ENCODE results near the gene MAD1L1. TPM values are rescaled to one million over a fixed set of nuclear protein-coding genes. Genes with fewer than 3 reads are reported as not detected.

Gene MAD1L1
- total RNA-seq, 1 donor from 2014 or later: 56.2 TPM

GRCh38 chr7:2108501-2109250 lies 124.1 kb downstream of the MAD1L1 start:
- Mint-ChIP-seq H3K9me3 (no peaks in the 10 kb centered on the region), H3K4me3 (no peak overlapping the region), H3K4me1 (ENCODE audit: low read depth) (peaks cover 36% of the 10 kb centered on the region), H3K36me3 (ENCODE audit: low read depth) (peaks cover 4% of the 10 kb centered on the region), H3K27ac (no peak overlapping the region), H3K27me3 (ENCODE audit: insufficient read depth) (peaks cover 1% of the 10 kb centered on the region)
- no peak for DNase-seq (ENCODE audit: low spot score)
- intact Hi-C loops (cut with micrococcal nuclease): no loop called here

- intact Hi-C loops (cut with micrococcal nuclease): no loop called here
- Mint-ChIP-seq H3K36me3 (ENCODE audit: low read depth) (peaks cover 4% of the 10 kb centered on the region), H3K27me3 (ENCODE audit: insufficient read depth) (peaks cover 1% of the 10 kb centered on the region), H3K4me3 (no peak overlapping the region), H3K4me1 (ENCODE audit: low read depth) (peaks cover 36% of the 10 kb centered on the region), H3K9me3 (no peaks in the 10 kb centered on the region), H3K27ac (no peak overlapping the region)
- DNase-seq (ENCODE audit: low spot score): no peak
Observed at GRCh38 chr7:2108071-2108455, 124.7 kb downstream of the MAD1L1 start.

GRCh38 chr7:2107386-2108070 lies 125.2 kb downstream of the MAD1L1 start:
- Mint-ChIP-seq H3K9me3 (no peaks in the 10 kb centered on the region), H3K36me3 (ENCODE audit: low read depth) (peaks cover 4% of the 10 kb centered on the region), H3K27ac (no peak overlapping the region), H3K27me3 (ENCODE audit: insufficient read depth) (peaks cover 1% of the 10 kb centered on the region), H3K4me1 (ENCODE audit: low read depth) (peaks cover 31% of the 10 kb centered on the region), H3K4me3 (no peak overlapping the region)
- no peak for DNase-seq (ENCODE audit: low spot score)
- intact Hi-C loops (cut with micrococcal nuclease): no loop called here

GRCh38 chr7:2106924-2107323 lies 125.8 kb downstream of the MAD1L1 start:
- intact Hi-C loops (cut with micrococcal nuclease): no loop called here
- no peak overlapping the region for H3K4me3 Mint-ChIP-seq
- peaks cover 4% of the 10 kb centered on the region for H3K36me3 Mint-ChIP-seq (ENCODE audit: low read depth)
- no peaks in the 10 kb centered on the region for H3K9me3 Mint-ChIP-seq
- H3K27me3 Mint-ChIP-seq (ENCODE audit: insufficient read depth): peaks cover 1% of the 10 kb centered on the region
- H3K4me1 Mint-ChIP-seq (ENCODE audit: low read depth): peaks cover 25% of the 10 kb centered on the region
- no peak for DNase-seq (ENCODE audit: low spot score)
- H3K27ac Mint-ChIP-seq: no peak overlapping the region

GRCh38 chr7:2106440-2106839 lies 126.3 kb downstream of the MAD1L1 start:
- no peaks in the 10 kb centered on the region for H3K9me3 Mint-ChIP-seq

GRCh38 chr7:2105917-2106316 lies 126.8 kb downstream of the MAD1L1 start:
- intact Hi-C loops (cut with micrococcal nuclease): no loop called here
- peaks cover 4% of the 10 kb centered on the region for H3K36me3 Mint-ChIP-seq (ENCODE audit: low read depth)
- peaks cover 15% of the 10 kb centered on the region for H3K4me1 Mint-ChIP-seq (ENCODE audit: low read depth)
- no peak for DNase-seq (ENCODE audit: low spot score)
- H3K27me3 Mint-ChIP-seq (ENCODE audit: insufficient read depth): peaks cover 1% of the 10 kb centered on the region
- no peak overlapping the region for H3K27ac Mint-ChIP-seq
- no peak overlapping the region for H3K4me3 Mint-ChIP-seq
- H3K9me3 Mint-ChIP-seq: no peaks in the 10 kb centered on the region

More at GRCh38 chr7:2106440-2106839, 126.3 kb downstream of the MAD1L1 start:
- intact Hi-C loops (cut with micrococcal nuclease): no loop called here
- peaks cover 4% of the 10 kb centered on the region for H3K36me3 Mint-ChIP-seq (ENCODE audit: low read depth)
- H3K27me3 Mint-ChIP-seq (ENCODE audit: insufficient read depth): peaks cover 1% of the 10 kb centered on the region
- H3K27ac Mint-ChIP-seq: no peak overlapping the region
- peaks cover 20% of the 10 kb centered on the region for H3K4me1 Mint-ChIP-seq (ENCODE audit: low read depth)
- no peak for DNase-seq (ENCODE audit: low spot score)
- no peak overlapping the region for H3K4me3 Mint-ChIP-seq

GRCh38 chr7:2105280-2105679 lies 127.5 kb downstream of the MAD1L1 start:
- Mint-ChIP-seq H3K27ac (no peak overlapping the region), H3K36me3 (ENCODE audit: low read depth) (peaks cover 3% of the 10 kb centered on the region), H3K27me3 (ENCODE audit: insufficient read depth) (peaks cover 1% of the 10 kb centered on the region), H3K4me3 (no peak overlapping the region), H3K9me3 (no peaks in the 10 kb centered on the region), H3K4me1 (ENCODE audit: low read depth) (peaks cover 10% of the 10 kb centered on the region)
- no peak for DNase-seq (ENCODE audit: low spot score)
- intact Hi-C loops (cut with micrococcal nuclease): no loop called here

- Mint-ChIP-seq H3K9me3 (no peaks in the 10 kb centered on the region), H3K4me3 (no peak overlapping the region), H3K27ac (peak overlapping the region; percentile 52), H3K4me1 (ENCODE audit: low read depth) (peaks cover 10% of the 10 kb centered on the region), H3K27me3 (ENCODE audit: insufficient read depth) (peaks cover 1% of the 10 kb centered on the region), H3K36me3 (ENCODE audit: low read depth) (no peaks in the 10 kb centered on the region)
- no peak for DNase-seq (ENCODE audit: low spot score)
- intact Hi-C loops (cut with micrococcal nuclease): loop anchor here (5.0 kb wide), 1 partner anchor 243 kb away; no protein-coding TSS in a partner anchor
Observed at GRCh38 chr7:2104716-2105115, 128.0 kb downstream of the MAD1L1 start.

- Mint-ChIP-seq H3K27me3 (ENCODE audit: insufficient read depth) (peaks cover 1% of the 10 kb centered on the region), H3K9me3 (no peaks in the 10 kb centered on the region), H3K4me3 (no peak overlapping the region), H3K36me3 (ENCODE audit: low read depth) (no peaks in the 10 kb centered on the region), H3K4me1 (ENCODE audit: low read depth) (peaks cover 10% of the 10 kb centered on the region), H3K27ac (peak overlapping the region; percentile 52)
- intact Hi-C loops (cut with micrococcal nuclease): loop anchor here (5.0 kb wide), 1 partner anchor 243 kb away; no protein-coding TSS in a partner anchor
- DNase-seq (ENCODE audit: low spot score): peak; percentile 41
Observed at GRCh38 chr7:2104107-2104710, 128.5 kb downstream of the MAD1L1 start.

GRCh38 chr7:2103071-2103898 lies 129.5 kb downstream of the MAD1L1 start:
- Mint-ChIP-seq H3K9me3 (no peaks in the 10 kb centered on the region), H3K27me3 (ENCODE audit: insufficient read depth) (peaks cover 1% of the 10 kb centered on the region), H3K36me3 (ENCODE audit: low read depth) (no peaks in the 10 kb centered on the region), H3K4me3 (no peak overlapping the region), H3K27ac (no peak overlapping the region), H3K4me1 (ENCODE audit: low read depth) (peaks cover 14% of the 10 kb centered on the region)
- intact Hi-C loops (cut with micrococcal nuclease): loop anchor here (5.0 kb wide), 1 partner anchor 244 kb away; no protein-coding TSS in a partner anchor
- no peak for DNase-seq (ENCODE audit: low spot score)

GRCh38 chr7:2102375-2102723 lies 130.4 kb downstream of the MAD1L1 start:
- intact Hi-C loops (cut with micrococcal nuclease): loop anchor here (5.0 kb wide), 1 partner anchor 245 kb away; no protein-coding TSS in a partner anchor
- H3K9me3 Mint-ChIP-seq: no peaks in the 10 kb centered on the region
- no peak for DNase-seq (ENCODE audit: low spot score)
- H3K27me3 Mint-ChIP-seq (ENCODE audit: insufficient read depth): peaks cover 1% of the 10 kb centered on the region
- no peaks in the 10 kb centered on the region for H3K36me3 Mint-ChIP-seq (ENCODE audit: low read depth)
- H3K4me3 Mint-ChIP-seq: no peak overlapping the region
- H3K27ac Mint-ChIP-seq: peak overlapping the region; percentile 32
- H3K4me1 Mint-ChIP-seq (ENCODE audit: low read depth): peaks cover 18% of the 10 kb centered on the region

GRCh38 chr7:2101630-2102374 lies 130.9 kb downstream of the MAD1L1 start:
- Mint-ChIP-seq H3K4me3 (no peak overlapping the region), H3K27ac (peak overlapping the region; percentile 32), H3K36me3 (ENCODE audit: low read depth) (no peaks in the 10 kb centered on the region), H3K4me1 (ENCODE audit: low read depth) (peaks cover 18% of the 10 kb centered on the region), H3K9me3 (no peaks in the 10 kb centered on the region), H3K27me3 (ENCODE audit: insufficient read depth) (peaks cover 1% of the 10 kb centered on the region)
- no peak for DNase-seq (ENCODE audit: low spot score)
- intact Hi-C loops (cut with micrococcal nuclease): loop anchor here (5.0 kb wide), 1 partner anchor 245 kb away; no protein-coding TSS in a partner anchor
